Gastrocnemius medialis (tissue), 4 donors: Measurements from ENCODE around the gene CREBBP.

Experiments used
- CTCF ChIP-seq, 5 experiments: fragments of 450-650 bp in 3 of 5; fragments of 200-600 bp in 2 of 5; sonication (generic) in 2 of 5; IDR thresholded peaks in 4 of 5; conservative IDR thresholded peaks in 1 of 5; 1 replicate in 4 of 5; 2 replicates in 1 of 5; pipeline ENCODE4 v1.5.1; 2016 to 2019; ENCODE audit warnings: antibody characterized with exemption in 5 of 5, mild to moderate bottlenecking in 3 of 5, moderate library complexity in 3 of 5
- POLR2A ChIP-seq, 2 donors: fragments of 450-650 bp; IDR thresholded peaks; one replicate each; pipeline ENCODE4 v1.6.1; 2017; ENCODE audit warnings: antibody characterized with exemption in 2 of 2, mild to moderate bottlenecking in 2 of 2, moderate library complexity in 2 of 2

- TF ChIP-seq CTCF (IDR thresholded peaks at IDR 0.05 in 4 of 5, conservative IDR thresholded peaks at IDR 0.05 in 1 of 5) (no peak), POLR2A (IDR thresholded peaks at IDR 0.05) (no peak)
Observed at GRCh38 chr16:3825103-3825502, 55.4 kb downstream of the CREBBP start.
